G401 (cell line): ENCODE measurements around the gene MAML2. TPM values are rescaled to one million over a fixed set of nuclear protein-coding genes. Genes with fewer than 3 reads are reported as not detected.
A peak's percentile ranks its signal among the peaks of the same experiment; 100 is the strongest.

ENCODE experiments used
- DNase-seq: peaks from one replicate; pipeline ENCODE4 v3.0.0-alpha.2; 2015; ENCODE audit warnings: low spot score
- in situ Hi-C: cut with HindIII; loops from 2 replicates; pipeline ENCODE4 v1.10.0; 2016; ENCODE audit warnings: low sequenced_read_pairs, mixed read lengths
- total RNA-seq: library from RNA; depleted of rRNA; stranded (reverse); fragments of >200 nt; shearing (Covaris generic); gene quantifications from 2 replicates; pipeline ENCODE4 v1.2.3, GENCODE V29; 2014

MAML2 gene
- total RNA-seq, 1 experiment from 2014 or later: not detected

- in situ Hi-C loops: no loop called here
- no peak for DNase-seq
Measured at GRCh38 chr11:96156379-96156722, 186.6 kb downstream of the MAML2 start.

GRCh38 chr11:96155627-96156378 lies 187.2 kb downstream of the MAML2 start:
- peak; percentile 95 for DNase-seq
- in situ Hi-C loops: no loop called here

GRCh38 chr11:96154802-96155520 lies 188.0 kb downstream of the MAML2 start:
- in situ Hi-C loops: no loop called here
- DNase-seq: peak; percentile 91

- in situ Hi-C loops: no loop called here
Measured at GRCh38 chr11:96152623-96153022, 190.4 kb downstream of the MAML2 start.

DNA sequence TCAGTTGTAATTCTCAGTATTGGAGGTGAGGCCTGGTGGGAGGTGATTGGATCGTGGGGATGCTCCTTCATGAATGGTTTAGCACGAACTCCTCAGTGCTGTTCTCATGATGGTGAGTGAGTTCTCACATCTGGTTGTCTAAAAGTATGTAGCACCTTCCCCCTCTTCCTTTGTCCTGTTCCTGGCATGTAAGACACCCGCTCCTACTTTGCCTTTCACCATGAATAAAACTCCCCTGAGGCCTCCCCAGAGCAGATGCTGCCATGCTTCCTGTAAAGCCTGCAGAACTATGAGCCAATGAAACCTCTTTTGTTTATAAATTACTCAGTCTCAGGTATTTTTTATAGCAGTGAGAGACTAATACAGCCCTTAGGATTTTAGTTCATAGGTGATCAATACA lies 191.5 kb downstream of the MAML2 start:
- DNase-seq: no peak
- in situ Hi-C loops: no loop called here

More at GRCh38 chr11:96152623-96153022, 190.4 kb downstream of the MAML2 start:
- peak; percentile 79 for DNase-seq

DNA sequence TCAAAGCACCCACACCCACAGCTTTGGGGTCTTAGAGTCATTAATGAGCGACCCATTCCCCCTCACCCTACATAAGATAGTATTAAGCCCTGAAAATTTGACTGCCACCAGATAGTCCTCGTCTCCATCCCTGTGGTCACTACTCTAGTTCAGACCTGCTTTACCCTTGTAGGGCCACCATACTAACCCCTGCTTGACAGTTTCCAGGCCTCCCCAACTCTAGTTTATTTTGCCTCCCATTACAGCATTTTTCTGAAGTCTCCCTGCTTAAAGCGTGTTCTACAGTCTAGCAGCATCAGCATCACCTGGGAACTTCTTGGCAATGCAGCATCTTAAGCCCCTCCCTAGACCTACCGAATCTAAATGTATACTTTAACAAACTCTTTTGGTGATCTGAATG lies 192.4 kb downstream of the MAML2 start:
- in situ Hi-C loops: no loop called here
- no peak for DNase-seq

- no peak for DNase-seq
- in situ Hi-C loops: no loop called here
Measured at GRCh38 chr11:96149743-96150555, 193.0 kb downstream of the MAML2 start.

DNA sequence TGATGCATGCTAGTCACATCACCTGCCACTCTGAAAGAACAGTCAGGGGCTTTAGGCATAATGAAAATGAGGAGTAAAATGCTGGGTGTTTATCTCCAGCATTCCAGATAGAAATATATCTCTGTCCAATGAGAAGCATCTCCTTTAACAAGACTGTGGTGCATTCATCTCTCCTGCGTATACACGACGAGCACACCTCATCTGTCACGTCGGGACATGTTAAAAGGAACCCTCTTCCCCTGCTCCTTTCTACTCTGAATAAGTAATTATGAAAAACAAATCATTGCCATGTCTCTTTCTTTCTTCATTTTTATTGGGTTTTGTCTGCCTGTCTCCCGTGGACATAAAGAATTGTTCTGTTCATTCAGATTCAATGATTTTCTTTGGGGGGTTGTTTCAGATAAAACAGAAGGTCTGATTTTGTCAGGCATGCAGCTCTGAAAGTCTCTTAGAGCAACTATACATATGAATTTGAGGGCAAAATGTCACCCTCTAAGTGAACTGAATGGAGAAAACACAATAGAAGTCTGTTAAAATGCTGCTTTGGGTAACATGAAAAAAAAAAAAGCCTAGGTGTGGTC lies 195.0 kb downstream of the MAML2 start:
- DNase-seq: no peak
- in situ Hi-C loops: no loop called here

- DNase-seq: no peak
- in situ Hi-C loops: no loop called here
Measured at GRCh38 chr11:96147186-96147585, 195.8 kb downstream of the MAML2 start.

GRCh38 chr11:96146765-96147164 lies 196.2 kb downstream of the MAML2 start:
- no peak for DNase-seq
- in situ Hi-C loops: no loop called here

DNA sequence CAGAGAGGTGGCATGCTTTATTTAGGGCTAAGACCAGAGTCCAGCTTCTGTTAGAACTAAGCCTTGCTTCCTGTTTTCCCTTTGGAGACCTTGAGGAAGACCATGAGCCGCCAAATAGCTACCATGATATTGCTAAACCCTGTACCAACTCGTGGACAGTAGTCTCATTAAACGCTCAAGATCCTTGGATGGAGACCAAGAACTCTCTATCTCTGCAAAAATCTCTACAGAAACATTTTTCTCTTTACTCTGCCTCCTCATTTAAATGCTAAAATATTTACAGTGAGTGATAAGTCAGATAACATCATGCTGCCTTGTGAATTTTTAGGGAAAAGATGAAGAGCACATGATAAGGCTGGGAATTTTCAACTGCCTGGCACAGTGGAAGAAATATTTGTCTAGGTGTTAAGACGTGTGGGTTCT lies 197.8 kb downstream of the MAML2 start:
- in situ Hi-C loops: no loop called here
- no peak for DNase-seq

GRCh38 chr11:96144553-96144952 lies 198.4 kb downstream of the MAML2 start:
- DNase-seq: no peak
- in situ Hi-C loops: no loop called here

GRCh38 chr11:96143041-96143521 lies 199.9 kb downstream of the MAML2 start:
- in situ Hi-C loops: no loop called here
- DNase-seq: peak; percentile 92

DNA sequence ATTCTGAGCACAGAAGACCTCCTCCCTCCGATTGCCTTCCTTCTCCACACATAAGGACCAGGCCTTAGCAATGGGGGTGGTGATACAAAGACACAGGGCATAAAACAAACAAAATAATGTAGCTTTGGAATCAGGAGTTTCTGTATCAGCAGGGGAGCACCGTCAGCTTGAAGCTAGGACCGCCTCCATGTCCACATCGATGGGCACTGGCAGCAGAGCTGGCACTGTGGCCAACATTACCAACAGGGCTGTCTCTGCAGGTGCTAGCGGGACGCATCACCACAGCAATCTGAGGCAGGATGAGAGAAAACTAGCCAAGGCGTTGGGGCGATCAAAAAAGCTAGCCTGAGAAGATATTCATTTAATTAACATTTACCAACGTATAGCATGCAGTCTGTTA lies 201.4 kb downstream of the MAML2 start:
- peak; percentile 94 for DNase-seq
- in situ Hi-C loops: no loop called here

DNA sequence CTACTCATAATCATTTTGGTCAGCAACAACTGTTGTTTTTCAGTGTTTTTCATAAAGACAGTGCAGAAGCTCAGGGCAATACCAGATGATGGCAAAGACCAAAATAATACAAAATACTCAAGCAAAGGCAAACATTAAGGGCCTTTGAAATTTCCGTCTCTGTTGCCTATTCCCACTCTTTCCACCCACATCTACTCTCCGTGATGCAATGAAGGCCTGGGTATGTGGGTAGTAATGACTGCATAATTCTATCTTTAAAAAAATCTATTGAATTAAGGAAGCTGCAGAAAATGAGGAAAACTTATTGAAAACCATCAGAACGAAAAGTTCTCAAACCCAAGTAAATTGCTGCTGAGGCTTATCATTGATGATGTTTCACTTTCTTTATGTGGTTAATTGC lies 203.3 kb downstream of the MAML2 start:
- in situ Hi-C loops: no loop called here
- no peak for DNase-seq

GRCh38 chr11:96137373-96137772 lies 205.6 kb downstream of the MAML2 start:
- in situ Hi-C loops: no loop called here
- DNase-seq: no peak

DNA sequence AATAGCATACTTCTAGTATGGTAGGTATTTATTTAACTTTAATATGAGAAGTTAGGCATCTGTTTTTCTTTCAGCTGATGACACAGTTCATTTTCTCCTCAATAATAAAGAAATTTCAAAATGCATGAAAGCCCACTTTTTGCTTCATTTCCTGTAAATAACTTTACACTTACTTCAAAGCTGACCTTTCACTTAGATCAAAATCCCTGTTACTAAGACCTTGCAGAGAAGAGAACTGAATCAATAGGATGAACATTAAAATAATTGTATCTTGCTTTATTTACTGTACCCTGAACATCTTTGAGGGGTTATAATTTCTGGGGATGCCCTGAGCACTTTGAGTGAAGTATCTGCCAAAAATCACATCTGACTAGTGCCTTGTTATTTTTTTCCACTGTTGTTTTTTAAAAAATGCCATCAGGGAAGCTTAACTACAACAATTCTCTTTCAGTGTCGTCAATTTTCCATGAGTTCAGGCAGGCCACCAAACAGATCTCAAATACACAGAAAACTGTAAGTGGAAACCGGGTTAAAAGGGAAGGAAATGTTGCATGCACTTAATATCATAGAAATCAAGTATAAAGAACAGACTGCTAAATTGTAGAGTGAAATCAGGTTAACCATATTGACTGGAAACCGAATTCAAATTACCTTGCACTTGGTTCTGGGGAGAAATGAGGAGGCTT lies 206.2 kb downstream of the MAML2 start:
- no peak for DNase-seq
- in situ Hi-C loops: no loop called here

DNA sequence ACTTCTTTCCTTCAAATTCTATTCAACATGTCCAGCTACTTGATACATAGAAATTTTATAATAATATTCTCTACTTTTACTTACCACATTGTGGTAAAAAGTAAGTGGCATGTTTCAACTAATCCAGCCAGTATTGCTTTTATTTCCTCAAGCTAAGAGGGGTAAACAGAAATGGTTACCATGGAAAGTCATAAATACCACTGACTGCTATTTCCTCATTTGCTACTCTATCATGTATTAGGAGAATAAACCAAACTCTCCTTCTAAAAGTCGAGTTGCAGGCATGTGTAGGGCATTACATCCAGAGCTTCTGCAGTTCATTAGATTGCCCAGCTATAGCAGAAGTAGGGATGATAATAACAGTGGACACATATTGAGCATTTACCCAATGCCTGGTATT lies 208.4 kb downstream of the MAML2 start:
- no peak for DNase-seq
- in situ Hi-C loops: no loop called here

DNA sequence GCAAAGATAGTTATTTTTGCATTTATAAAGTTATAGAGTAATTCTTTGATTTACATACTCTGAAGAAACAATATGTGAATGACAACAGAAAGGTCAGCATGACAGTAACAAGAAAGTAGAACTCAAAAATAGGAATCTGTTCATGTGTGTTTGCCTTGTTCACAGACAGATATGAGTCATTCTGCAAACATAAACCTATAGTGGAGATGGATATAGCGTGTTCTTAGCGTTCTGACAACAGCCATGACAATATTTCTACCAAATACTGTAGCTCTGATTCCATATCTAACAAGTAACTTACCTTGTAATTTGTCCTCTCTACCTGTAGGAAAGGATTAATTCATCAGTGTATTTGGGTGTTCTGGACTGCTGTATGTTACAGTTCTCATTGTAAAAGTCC lies 210.6 kb downstream of the MAML2 start:
- DNase-seq: no peak
- in situ Hi-C loops: no loop called here
